GM12878 (cell line): ENCODE measurements around the gene EHD4. TPM values are rescaled to one million over a fixed set of nuclear protein-coding genes. Genes with fewer than 3 reads are reported as not detected.
A peak's percentile ranks its signal among the peaks of the same experiment; 100 is the strongest.

ENCODE experiments used
- ATF7 ChIP-seq: fragments of 450-650 bp; IDR thresholded peaks from 2 replicates; pipeline ENCODE4 v1.6.1; 2016; ENCODE audit warnings: low read depth, mild to moderate bottlenecking
- BCL11A ChIP-seq: IDR thresholded peaks from 2 replicates; pipeline ENCODE4 v1.6.1; 2011; ENCODE audit warnings: low read depth, low read length
- BCL3 ChIP-seq: IDR thresholded peaks from 2 replicates; pipeline ENCODE4 v1.6.1; 2011; ENCODE audit warnings: borderline replicate concordance, low read depth, mild to moderate bottlenecking, moderate library complexity, low read length; ENCODE audit not compliant: insufficient read depth, poor library complexity, severe bottlenecking
- BCLAF1 ChIP-seq: fragments of 450-650 bp; IDR thresholded peaks from 2 replicates; pipeline ENCODE4 v1.6.1; 2017; ENCODE audit warnings: antibody characterized with exemption, mild to moderate bottlenecking, moderate library complexity
- BRCA1 ChIP-seq: IDR thresholded peaks from 2 replicates; pipeline ENCODE4 v1.6.1; 2011; ENCODE audit warnings: low read depth, low read length, improper control_type of control experiment
- CEBPB ChIP-seq, 2 experiments: fragments of 150-350 bp in 1 of 2; IDR thresholded peaks; 2 replicates each; pipeline ENCODE4 v1.6.1; 2012 to 2014; ENCODE audit warnings: low read depth in 2 of 2, low read length in 2 of 2, borderline replicate concordance in 1 of 2, inconsistent platforms in 1 of 2
- CREB1 ChIP-seq: IDR thresholded peaks from 2 replicates; pipeline ENCODE4 v1.6.1; 2012; ENCODE audit warnings: low read depth, mild to moderate bottlenecking, inconsistent platforms
- EED ChIP-seq: sonication (generic); IDR thresholded peaks from 2 replicates; pipeline ENCODE4 v1.6.1; 2016; ENCODE audit warnings: antibody characterized with exemption, low read depth
- EP300 ChIP-seq, 2 experiments: fragments of 150-350 bp in 1 of 2; IDR thresholded peaks; 2 replicates each; pipeline ENCODE4 v1.6.1; 2011 to 2012; ENCODE audit warnings: low read depth in 2 of 2, low read length in 2 of 2, borderline replicate concordance in 1 of 2, improper control_type of control experiment in 1 of 2, inconsistent platforms in 1 of 2; ENCODE audit not compliant: control insufficient read depth in 1 of 2
- IRF4 ChIP-seq: IDR thresholded peaks from 2 replicates; pipeline ENCODE4 v1.6.1; 2011; ENCODE audit warnings: low read depth, low read length
- KDM1A ChIP-seq: fragments of 200-600 bp; sonication (generic); IDR thresholded peaks from 2 replicates; pipeline ENCODE4 v1.6.1; 2016; ENCODE audit warnings: borderline replicate concordance
- LARP7 ChIP-seq: fragments of 450-650 bp; IDR thresholded peaks from 2 replicates; pipeline ENCODE4 v1.6.1; 2017; ENCODE audit warnings: mild to moderate bottlenecking
- MTA3 ChIP-seq: IDR thresholded peaks from 2 replicates; pipeline ENCODE4 v1.6.1; 2012; ENCODE audit warnings: low read length, inconsistent platforms, borderline replicate concordance
- MYC ChIP-seq: IDR thresholded peaks from 2 replicates; pipeline ENCODE4 v1.6.1; 2011; ENCODE audit warnings: mild to moderate bottlenecking, low read length, moderate library complexity, inconsistent platforms; ENCODE audit not compliant: insufficient read depth, insufficient replicate concordance, insufficient read length, severe bottlenecking
- NFXL1 ChIP-seq: fragments of 450-650 bp; IDR thresholded peaks from 2 replicates; pipeline ENCODE4 v1.6.1; 2017; ENCODE audit warnings: antibody characterized with exemption, mild to moderate bottlenecking, borderline replicate concordance
- POLR2A ChIP-seq: IDR thresholded peaks from 2 replicates; pipeline ENCODE4 v1.6.1; 2011; ENCODE audit warnings: low read depth, mild to moderate bottlenecking, low read length
- SMC3 ChIP-seq: IDR thresholded peaks from 2 replicates; pipeline ENCODE4 v1.6.1; 2011; ENCODE audit warnings: low read length, improper control_type of control experiment, borderline replicate concordance
- SREBF1 ChIP-seq: IDR thresholded peaks from 2 replicates; pipeline ENCODE4 v1.6.1; 2012; ENCODE audit warnings: mild to moderate bottlenecking, low read length
- SREBF2 ChIP-seq: IDR thresholded peaks from 2 replicates; pipeline ENCODE4 v1.6.1; 2012; ENCODE audit warnings: mild to moderate bottlenecking, low read length
- USF2 ChIP-seq: IDR thresholded peaks from 2 replicates; pipeline ENCODE4 v1.6.1; 2011; ENCODE audit warnings: low read depth, low read length, improper control_type of control experiment, borderline replicate concordance
- ZBTB11 ChIP-seq: fragments of 450-650 bp; formaldehyde crosslinking; IDR thresholded peaks from 2 replicates; pipeline ENCODE4 v1.5.0; 2022; ENCODE audit warnings: mild to moderate bottlenecking, missing genetic modification characterization
- polyA plus RNA-seq, 11 experiments: library from polyadenylated mRNA; depleted of rRNA in 4 of 11; unstranded in 6 of 11; stranded (reverse) in 5 of 11; fragments of >200 nt; fragmentation: Nextera tagmentation in 4 of 11; fragmentation: Illumina TruSeq in 1 of 11; extraction: Ambion mirVana in 4 of 11; extraction: Trizol in 1 of 11; gene quantifications; 1 replicate in 1 of 11; 2 replicates in 10 of 11; pipeline versions ENCODE4 v1.2.1 to v1.2.3, GENCODE V29; 2011 to 2016; ENCODE audit warnings: inconsistent platforms in 2 of 11, missing spikeins in 2 of 11, low read depth in 1 of 11
- total RNA-seq, 4 experiments: library from RNA; depleted of rRNA in 3 of 4; stranded (reverse); fragments of >200 nt in 3 of 4; fragmentation: Illumina TruSeq in 1 of 4; extraction: Trizol in 1 of 4; gene quantifications; 2 replicates each; pipeline versions ENCODE4 v1.2.1 to v1.2.3, GENCODE V29; 2013 to 2021

The EHD4 gene
- total and polyA plus RNA-seq, 10 of the 15 experiments (the other 5 are each of a cell fraction or from before 2014, with no cell fraction given) = 4.2 to 62.9 (median 44.7) TPM

GRCh38 chr15:41972253-41973242 lies at the start of gene EHD4 (continued):
- TF ChIP-seq SREBF1 (no peak), MYC (peak; percentile 67), EED (no peak), ZBTB11 (no peak), BCL3 (no peak), KDM1A (no peak), BCLAF1 (no peak), SMC3 (no peak; the same call in 1 of the 2 replicates), IRF4 (0 out of 2 replicates have a peak, but pooled peaks have one; percentile 27), BCL11A (no peak), CREB1 (peak; percentile 93), BRCA1 (no peak), POLR2A (peak; percentile 96), SREBF2 (no peak), CEBPB (IDR thresholded peaks at IDR 0.05; ENCODE audit: borderline replicate concordance in 1 of 2, low read depth in 2 of 2, low read length in 2 of 2) (no peak), NFXL1 (no peak), MTA3 (no peak), ATF7 (peak; percentile 77), LARP7 (peak; percentile 94), EP300 (IDR thresholded peaks at IDR 0.05; ENCODE audit: borderline replicate concordance in 1 of 2, control insufficient read depth in 1 of 2, low read depth in 2 of 2, low read length in 2 of 2) (0 out of 4 replicates have a peak, but pooled peaks of 1 of the 2 experiments have one; percentile 11), USF2 (no peak; the same call in 1 of the 2 replicates)
